Body of pancreas (tissue), 4 donors: Measurements from ENCODE around the gene CD320. TPM values are rescaled to one million over a fixed set of nuclear protein-coding genes. Genes with fewer than 3 reads are reported as not detected.
"Not testable (repeated sequence)": the region's sequence is repeated elsewhere in the genome, so short reads cannot be mapped to it uniquely, and the experiment has no call there.

Experiments used
- ATAC-seq: fragments of 150-250 bp; one replicate; pipeline ENCODE4 v1.9.1; 2016
- DNase-seq, 4 donors: peaks; one replicate each; pipeline ENCODE4 v3.0.0-alpha.2; 2019
- H3K27ac ChIP-seq, 4 donors: fragments of 200-600 bp; sonication (generic); 1 replicate in 3 of 4; 2 replicates in 1 of 4; pipeline versions ENCODE4 v1.5.1 to v1.6.1; 2016 to 2019; ENCODE audit warnings: mild to moderate bottlenecking in 1 of 4, mixed read lengths in 1 of 4, moderate library complexity in 1 of 4
- H3K27me3 ChIP-seq, 2 donors: fragments of 200-600 bp; sonication (generic); one replicate each; pipeline ENCODE4 v1.6.0; 2016; ENCODE audit warnings: mild to moderate bottlenecking in 1 of 2
- H3K36me3 ChIP-seq, 2 donors: fragments of 200-600 bp; sonication (generic); replicated peaks in 1 of 2; 2 replicates each; pipeline ENCODE4 v1.5.1; 2016; ENCODE audit warnings: low read depth in 2 of 2; ENCODE audit not compliant: insufficient read depth in 1 of 2
- H3K4me1 ChIP-seq: fragments of 200-600 bp; sonication (generic); one replicate; pipeline ENCODE4 v1.6.0; 2016
- H3K4me3 ChIP-seq, 2 donors: fragments of 200-600 bp; sonication (generic); 1 replicate in 1 of 2; 2 replicates in 1 of 2; pipeline ENCODE4 v1.5.1; 2016 to 2019
- H3K9me3 ChIP-seq, 3 donors: fragments of 200-600 bp; sonication (generic); 1 replicate in 2 of 3; 2 replicates in 1 of 3; pipeline ENCODE4 v1.5.1; 2016
- POLR2A ChIP-seq, 3 donors: fragments of 450-650 bp; IDR thresholded peaks; one replicate each; pipeline ENCODE4 v1.6.1; 2016; ENCODE audit warnings: antibody characterized with exemption in 3 of 3, mild to moderate bottlenecking in 2 of 3
- WGBS, 2 donors: methylation state at CpG; one replicate each; pipeline ENCODE4 v1.1.5; 2017; 5-methylcytosine and 5-hydroxymethylcytosine counted together
- intact Hi-C: fragments of 100-400 bp; cut with DNase I; formaldehyde crosslinking; loops from one replicate; pipeline ENCODE4 v1.15.1; 2023
- total RNA-seq, 2 donors: library from RNA; depleted of rRNA; stranded (reverse); fragments of >200 nt; gene quantifications; one replicate each; pipeline ENCODE4 v1.1.0, GENCODE V29; 2016
- TF ChIP-seq, protein P1 (sequence below), 7 experiments: fragments of 450-650 bp in 4 of 7; fragments of 200-600 bp in 3 of 7; sonication (generic) in 3 of 7; IDR thresholded peaks; one replicate each; pipeline ENCODE4 v1.5.1; 2016 to 2019; ENCODE audit warnings: antibody characterized with exemption in 7 of 7

CD320 gene
- total RNA-seq, 2 donors from 2014 or later = 34.0 to 41.2 TPM

DNA sequence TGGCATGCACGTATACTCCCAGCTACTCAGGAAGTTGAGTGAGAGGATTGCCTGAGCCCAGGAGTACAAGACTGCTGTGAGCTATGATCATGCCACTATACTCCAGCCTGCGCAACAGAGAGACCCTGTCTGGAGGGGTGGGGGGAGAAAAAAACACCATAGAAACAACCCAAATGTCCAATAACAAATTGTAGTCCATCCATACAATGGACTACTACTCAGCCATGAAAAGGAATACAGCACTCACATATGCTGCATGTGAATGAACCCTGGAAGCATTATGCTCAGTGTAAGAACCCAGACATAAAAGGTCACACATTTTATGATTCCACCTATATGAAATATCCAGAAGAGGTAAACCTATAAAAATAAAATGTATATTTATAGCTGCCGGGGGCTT is 42.3 kb downstream of the CD320 start:
- no peak for ATAC-seq
- Histone ChIP-seq H3K36me3 (peaks cover 0 to 4% of the 10 kb centered on the region in 2 donors), H3K4me1 (peaks cover 7% of the 10 kb centered on the region), H3K9me3 (no peaks in the 10 kb centered on the region), H3K27me3 (no peaks in the 10 kb centered on the region), H3K4me3 (no peak overlapping the region), H3K27ac (no peak overlapping the region)
- peak in 1 of 4 donors; percentile 9 for DNase-seq
- intact Hi-C loops = no loop called here
- TF ChIP-seq, protein P1, sequence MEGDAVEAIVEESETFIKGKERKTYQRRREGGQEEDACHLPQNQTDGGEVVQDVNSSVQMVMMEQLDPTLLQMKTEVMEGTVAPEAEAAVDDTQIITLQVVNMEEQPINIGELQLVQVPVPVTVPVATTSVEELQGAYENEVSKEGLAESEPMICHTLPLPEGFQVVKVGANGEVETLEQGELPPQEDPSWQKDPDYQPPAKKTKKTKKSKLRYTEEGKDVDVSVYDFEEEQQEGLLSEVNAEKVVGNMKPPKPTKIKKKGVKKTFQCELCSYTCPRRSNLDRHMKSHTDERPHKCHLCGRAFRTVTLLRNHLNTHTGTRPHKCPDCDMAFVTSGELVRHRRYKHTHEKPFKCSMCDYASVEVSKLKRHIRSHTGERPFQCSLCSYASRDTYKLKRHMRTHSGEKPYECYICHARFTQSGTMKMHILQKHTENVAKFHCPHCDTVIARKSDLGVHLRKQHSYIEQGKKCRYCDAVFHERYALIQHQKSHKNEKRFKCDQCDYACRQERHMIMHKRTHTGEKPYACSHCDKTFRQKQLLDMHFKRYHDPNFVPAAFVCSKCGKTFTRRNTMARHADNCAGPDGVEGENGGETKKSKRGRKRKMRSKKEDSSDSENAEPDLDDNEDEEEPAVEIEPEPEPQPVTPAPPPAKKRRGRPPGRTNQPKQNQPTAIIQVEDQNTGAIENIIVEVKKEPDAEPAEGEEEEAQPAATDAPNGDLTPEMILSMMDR (IDR thresholded peaks at IDR 0.05) = no peak
- TF ChIP-seq POLR2A (IDR thresholded peaks at IDR 0.05) = no peak
- WGBS, 2 donors = 62 to 67% methylated on average over 3 of the region's 3 CpGs

DNA sequence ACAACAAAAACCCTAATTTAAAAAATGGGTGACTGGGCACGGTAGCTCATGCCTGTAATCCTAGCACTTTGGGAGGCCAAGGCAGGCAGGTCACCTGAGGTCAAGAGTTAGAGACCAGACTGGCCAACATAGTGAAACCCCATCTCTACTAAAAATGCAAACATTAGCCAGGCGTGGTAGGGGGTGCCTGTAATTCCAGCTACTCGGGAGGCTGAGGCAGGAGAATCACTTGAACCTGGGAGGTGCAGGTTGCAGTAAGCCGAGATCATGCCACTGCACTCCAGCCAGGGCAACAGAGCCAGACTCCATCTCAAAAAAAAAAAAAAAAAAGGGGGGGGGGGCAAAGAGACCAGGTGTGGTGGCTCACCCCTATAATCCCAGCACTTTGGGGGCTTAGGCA is 43.9 kb downstream of the CD320 start:
- H3K4me3 ChIP-seq, H3K27me3 ChIP-seq, H3K4me1 ChIP-seq, H3K36me3 ChIP-seq, ATAC-seq, intact Hi-C loops, H3K27ac ChIP-seq, DNase-seq, H3K9me3 ChIP-seq: not testable (repeated sequence)
- 98% methylated on average over 4 of the region's 4 CpGs for WGBS, 2 donors

DNA sequence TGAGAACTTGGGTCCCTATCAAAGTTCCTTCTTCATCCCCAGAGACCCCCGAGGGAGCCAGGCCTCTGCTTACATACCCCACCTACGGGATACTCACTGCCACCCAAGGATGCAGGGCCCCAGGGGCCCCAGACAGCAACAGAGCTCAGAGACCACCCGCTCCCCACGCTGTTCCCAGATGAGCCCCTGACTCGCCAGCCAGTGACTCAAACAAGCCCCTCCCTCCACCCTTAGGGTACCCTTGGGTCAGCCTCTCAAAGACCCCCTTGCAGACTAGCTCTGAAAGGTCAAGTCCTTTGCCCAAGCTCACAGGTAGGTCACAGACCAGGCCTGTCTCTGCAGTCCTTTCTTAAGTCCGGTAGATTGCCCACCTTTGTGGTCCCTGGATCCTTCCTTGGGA is 45.7 kb downstream of the CD320 start:
- Histone ChIP-seq H3K36me3 (peaks cover 0 to 9% of the 10 kb centered on the region in 2 donors), H3K27me3 (no peaks in the 10 kb centered on the region), H3K4me1 (no peaks in the 10 kb centered on the region), H3K4me3 (no peak overlapping the region), H3K27ac (no peak overlapping the region), H3K9me3 (no peaks in the 10 kb centered on the region)
- TF ChIP-seq, protein P1 (IDR thresholded peaks at IDR 0.05) = no peak
- no peak for TF ChIP-seq POLR2A (IDR thresholded peaks at IDR 0.05)
- intact Hi-C loops = no loop called here
- ATAC-seq (no peak), DNase-seq (peak in 1 of 4 donors; percentile 10)
- 91 to 100% methylated on average over 1 to 6 of the region's 6 CpGs for WGBS, 2 donors

DNA sequence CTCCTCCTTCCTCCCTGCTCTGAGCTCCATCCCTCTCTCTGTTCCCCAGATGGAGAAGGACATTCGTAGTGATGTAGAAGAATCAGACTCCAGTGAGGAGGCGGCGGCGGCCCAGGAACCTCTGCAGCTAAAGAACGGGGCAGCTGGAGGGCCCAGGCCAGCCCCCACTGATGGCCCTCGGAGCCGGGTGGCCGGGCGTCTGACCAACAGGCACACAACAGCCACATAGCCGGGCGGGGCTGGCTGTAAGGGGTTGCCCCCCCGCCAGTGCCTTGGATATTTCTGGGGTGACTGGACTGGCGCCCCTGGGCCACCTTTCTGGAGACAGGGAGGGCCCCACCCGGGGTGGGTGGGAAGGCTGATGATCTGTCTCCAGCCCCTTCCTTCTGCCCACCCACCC is 46.3 kb downstream of the CD320 start:
- DNase-seq = peak in 1 of 4 donors; percentile 18
- intact Hi-C loops = no loop called here
- TF ChIP-seq POLR2A (IDR thresholded peaks at IDR 0.05) = no peak
- TF ChIP-seq, protein P1 (IDR thresholded peaks at IDR 0.05) = no peak

DNA sequence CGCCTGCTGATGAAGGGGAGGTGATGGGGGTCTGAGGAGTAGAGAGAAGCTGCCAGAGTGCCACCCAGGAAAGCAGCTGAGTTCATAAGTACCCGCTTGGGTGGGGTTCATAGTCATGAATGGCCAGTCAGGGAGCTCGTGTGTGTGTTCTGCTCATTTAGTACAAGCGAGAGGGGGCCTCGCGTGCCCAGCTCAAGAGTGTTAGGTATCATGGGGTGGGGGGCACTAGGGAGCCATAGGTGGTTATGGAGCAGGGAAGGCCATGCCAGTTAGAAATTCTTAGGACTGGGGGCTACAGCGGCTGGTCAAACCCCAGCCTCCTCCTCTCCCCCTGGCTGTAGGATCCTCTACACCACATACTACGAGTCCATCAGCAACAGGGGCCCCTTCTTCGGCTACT is 46.8 kb downstream of the CD320 start:
- intact Hi-C loops = no loop called here
- TF ChIP-seq, protein P1 (IDR thresholded peaks at IDR 0.05) = no peak
- TF ChIP-seq POLR2A (IDR thresholded peaks at IDR 0.05) = no peak
- DNase-seq (peak in 3 of 4 donors; percentile 1 to 9 (median 3)), ATAC-seq (no peak)
- WGBS, 2 donors = 89 to 96% methylated on average over 9 of the region's 9 CpGs
- no peak overlapping the region for H3K27ac ChIP-seq
- no peak overlapping the region for H3K4me3 ChIP-seq
- H3K4me1 ChIP-seq = no peaks in the 10 kb centered on the region
- no peaks in the 10 kb centered on the region for H3K27me3 ChIP-seq
- peaks cover 0 to 18% of the 10 kb centered on the region in 2 donors for H3K36me3 ChIP-seq
- no peaks in the 10 kb centered on the region for H3K9me3 ChIP-seq

More for the DNA sequence above, 46.3 kb downstream of the CD320 start:
- Histone ChIP-seq H3K4me1 (no peaks in the 10 kb centered on the region), H3K36me3 (peaks cover 0 to 12% of the 10 kb centered on the region in 2 donors), H3K4me3 (no peak overlapping the region), H3K27ac (no peak overlapping the region), H3K27me3 (no peaks in the 10 kb centered on the region), H3K9me3 (no peaks in the 10 kb centered on the region)
- ATAC-seq = no peak
- 87 to 95% methylated on average over 8 to 14 of the region's 14 CpGs for WGBS, 2 donors
